NCI-H82 treated with DMSO at 0.1 percent for 48 hours (cell line): Measurements from ENCODE around the gene PPP1R1A.

Source experiments
- DNase-seq: peaks from one replicate; lab custom pipeline; 2025; ENCODE audit not compliant: unreplicated experiment; lab: John Stamatoyannopoulos, UW

The PPP1R1A gene, protein sequence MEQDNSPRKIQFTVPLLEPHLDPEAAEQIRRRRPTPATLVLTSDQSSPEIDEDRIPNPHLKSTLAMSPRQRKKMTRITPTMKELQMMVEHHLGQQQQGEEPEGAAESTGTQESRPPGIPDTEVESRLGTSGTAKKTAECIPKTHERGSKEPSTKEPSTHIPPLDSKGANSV

DNA sequence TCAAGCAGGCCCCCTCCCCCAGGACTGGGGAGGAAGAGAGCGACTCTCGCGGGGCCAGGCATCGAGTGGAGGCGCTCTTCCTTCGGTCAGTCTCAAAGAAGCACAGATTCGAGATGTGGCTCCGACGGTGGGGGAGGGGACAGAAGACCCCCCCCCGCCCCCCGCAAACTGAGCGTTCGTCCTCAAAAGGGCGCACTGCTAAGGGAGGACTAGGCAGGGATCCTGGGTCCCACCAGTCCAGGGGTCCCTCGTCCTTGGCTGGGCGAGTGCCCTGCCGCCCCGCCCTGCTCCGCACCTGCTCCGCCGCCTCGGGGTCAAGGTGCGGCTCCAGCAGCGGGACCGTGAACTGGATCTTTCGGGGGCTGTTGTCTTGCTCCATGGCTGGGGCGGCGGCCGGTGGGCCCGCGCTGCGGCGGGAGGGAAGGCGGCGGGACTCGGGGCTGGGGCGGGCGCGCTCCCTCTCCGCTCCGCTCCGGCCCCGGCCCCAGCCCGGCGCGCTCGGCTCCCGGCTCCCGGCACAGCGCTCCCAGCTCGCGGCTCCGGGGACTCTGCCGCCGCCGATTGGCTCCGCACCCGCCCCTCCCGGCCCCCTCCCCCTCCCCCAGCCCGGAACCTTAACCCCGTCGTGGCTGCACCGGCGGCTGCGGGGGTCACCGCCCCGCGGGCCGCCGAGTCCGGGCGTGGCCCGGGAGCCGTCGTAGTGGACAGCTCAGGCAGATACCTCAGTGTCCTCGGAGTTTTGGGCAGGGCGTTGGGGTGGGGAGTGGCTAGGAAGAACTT is at the start of gene PPP1R1A:
Gene PPP1R1A, minus strand, starts transcription at position 550 of the 780 bp plus-strand sequence. Its CDS starts 171 bp downstream, at position 379.
- DNase-seq = no peak

DNA sequence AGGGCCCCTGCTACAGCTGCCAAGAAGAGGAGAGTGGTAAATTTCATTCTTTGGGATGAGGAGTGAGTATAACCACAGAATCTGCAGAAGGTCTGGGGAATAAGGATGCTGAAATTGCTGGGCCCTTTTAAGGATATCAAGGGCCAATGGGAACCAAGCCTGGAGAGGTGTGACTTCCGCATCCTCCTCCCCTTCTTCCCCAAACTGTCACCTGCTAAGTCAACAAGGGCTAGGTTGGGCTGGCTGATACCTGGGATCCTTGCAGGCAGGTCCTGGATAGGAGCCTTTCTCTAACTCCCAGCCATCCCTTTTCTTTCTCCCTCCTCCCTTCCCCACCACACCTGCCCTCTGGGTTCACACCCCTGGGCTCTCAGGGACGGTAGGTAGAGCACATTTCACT is 46.3 kb upstream of the PPP1R1A start, which contains the start of gene LACRT:
Gene LACRT, minus strand, starts transcription at position 101 of the 400 bp plus-strand sequence. Its CDS starts 54 bp downstream, at position 47.
- no peak for DNase-seq

DNA sequence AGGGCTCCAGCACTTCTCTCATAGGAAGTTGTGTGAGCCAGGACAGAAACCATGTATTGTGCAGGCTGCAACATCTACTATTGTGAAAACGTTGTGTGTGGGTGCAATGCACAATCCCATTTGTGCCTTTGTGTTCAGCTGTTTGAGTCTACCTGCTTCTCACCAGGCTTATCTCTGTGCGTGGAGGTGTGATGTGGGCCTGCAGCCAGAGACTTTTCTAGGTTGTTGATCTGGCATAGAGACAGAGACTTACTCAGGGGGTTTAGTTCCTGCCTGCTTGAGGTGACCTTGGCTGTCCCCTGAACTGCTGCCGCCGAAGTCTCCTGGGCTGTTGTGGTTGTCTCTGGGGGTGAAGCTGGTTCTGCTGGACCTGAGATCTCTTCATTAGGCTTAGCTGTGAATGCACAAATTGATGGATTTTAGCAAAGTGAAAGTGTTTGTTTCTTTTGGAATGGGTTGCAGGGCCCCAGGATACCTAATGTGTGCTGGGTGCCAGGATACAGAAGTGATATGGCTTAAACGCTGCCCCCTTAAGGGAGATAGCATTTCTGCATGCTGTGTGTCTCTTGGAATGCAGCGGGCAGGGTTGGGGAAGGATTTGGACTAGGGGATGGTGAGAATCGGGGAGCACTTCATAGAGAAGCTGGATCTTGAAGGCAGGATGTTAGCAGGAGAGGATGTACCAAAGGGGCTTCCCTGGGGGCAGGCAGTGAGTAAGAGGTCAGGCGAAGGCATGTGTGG is 43.7 kb upstream of the PPP1R1A start:
- DNase-seq = no peak

DNA sequence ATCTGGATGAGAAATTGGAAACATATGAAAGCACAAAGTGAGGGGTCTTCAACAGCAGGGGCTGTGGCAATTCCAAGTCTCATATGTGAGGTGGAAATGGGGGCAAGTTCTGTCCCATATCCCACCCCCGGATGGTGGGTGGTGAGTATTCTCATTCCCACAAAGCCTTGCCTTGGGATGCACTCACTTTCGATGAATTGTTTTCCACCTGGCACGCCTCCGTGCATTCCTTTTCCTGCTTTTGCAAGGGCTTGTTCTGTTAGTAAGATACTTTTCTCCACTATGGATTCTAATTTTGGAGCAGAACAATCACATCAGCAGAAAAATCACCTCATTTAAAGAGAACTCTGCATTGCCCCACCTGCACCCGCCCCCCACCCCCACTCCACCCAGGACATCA is 43.1 kb upstream of the PPP1R1A start:
- no peak for DNase-seq

DNA sequence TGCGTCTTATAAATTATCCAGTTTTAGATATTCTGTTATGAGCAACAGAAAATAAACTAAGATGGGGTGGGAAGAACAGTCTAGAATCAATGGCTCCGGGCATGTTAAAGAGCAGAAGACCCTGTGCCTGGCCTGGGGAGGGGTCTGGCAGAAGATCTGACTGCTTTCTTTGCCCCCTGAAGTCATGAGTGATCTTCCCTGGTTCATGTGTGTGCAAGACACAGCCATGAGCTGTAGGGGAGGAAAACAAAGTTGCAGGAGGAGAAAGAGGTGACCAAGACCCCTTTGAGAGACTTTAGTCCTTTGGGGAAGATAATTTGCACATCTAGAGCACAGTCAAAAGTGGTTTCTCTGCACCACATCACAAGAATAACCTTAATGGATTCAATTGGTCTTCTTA is 41.5 kb upstream of the PPP1R1A start:
- DNase-seq = no peak

DNA sequence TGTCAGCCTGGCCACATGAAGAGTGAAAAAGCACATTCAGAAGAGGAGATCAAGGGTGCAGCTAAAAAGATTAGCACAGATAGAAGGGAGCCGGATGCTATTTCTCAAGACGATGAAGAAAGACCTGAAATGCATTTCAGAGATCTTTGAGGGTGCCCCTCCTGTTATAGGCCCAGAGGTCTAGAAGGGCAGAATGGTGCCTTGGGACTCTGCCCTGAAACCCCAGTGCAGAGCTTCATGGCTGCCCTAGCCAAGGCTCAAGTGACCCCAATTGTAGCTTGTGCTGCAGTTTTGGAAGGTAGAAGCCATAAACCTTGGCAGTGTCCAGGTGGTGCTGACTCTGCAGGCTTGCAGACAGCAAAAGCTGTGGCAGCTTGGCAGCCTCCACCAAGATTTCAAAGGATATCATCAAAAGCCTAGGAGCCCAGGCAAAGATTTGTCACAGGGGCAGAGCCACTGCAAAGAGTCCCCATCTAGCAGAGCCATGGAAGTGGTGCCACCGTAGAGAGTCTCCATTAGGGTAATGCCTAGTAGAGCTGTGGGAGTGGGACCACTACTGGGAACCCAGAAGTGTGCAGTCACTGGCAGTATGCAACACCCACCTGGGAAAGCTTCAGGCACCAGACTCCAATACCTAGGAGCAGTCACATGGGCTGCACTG is 39.9 kb upstream of the PPP1R1A start:
- DNase-seq = no peak

DNA sequence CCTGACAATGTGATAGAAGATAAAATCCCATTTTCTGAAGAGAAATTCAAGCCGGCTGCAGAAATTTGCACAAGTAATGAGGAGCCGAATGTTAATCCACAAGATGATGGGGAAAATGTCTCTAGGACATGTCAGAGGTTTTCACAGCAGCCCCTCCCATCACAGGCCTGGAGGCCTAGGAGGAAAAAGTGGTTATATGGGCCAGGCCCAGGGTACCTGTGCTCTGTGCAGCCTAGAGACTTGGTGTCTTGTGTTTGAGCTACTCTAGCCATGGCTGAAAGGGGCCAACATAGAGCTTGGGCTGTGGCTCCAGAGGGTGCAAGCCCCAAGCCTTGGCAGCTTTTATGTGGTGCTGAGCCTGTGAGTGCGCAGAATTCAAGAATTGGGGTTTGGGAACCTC is 38.8 kb upstream of the PPP1R1A start:
- no peak for DNase-seq

DNA sequence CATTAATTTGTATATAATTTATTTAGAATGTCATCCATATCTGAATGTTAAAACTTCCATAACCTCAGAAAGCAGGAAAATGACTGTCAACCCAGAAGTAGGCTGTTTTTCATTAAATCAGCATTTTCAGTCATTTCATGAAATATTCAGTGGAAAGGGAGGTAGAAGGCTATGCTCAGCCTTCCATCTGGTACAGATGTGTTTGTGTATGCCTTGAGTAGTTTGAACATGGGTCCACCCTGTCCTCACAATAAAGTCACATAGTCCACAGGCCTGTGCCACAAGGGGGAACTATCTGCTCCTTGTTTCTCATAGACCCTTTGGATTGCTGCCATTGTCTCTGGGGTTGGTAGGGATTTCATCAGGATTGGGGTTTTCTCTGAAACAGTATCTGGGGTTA is 37.1 kb upstream of the PPP1R1A start:
- no peak for DNase-seq

DNA sequence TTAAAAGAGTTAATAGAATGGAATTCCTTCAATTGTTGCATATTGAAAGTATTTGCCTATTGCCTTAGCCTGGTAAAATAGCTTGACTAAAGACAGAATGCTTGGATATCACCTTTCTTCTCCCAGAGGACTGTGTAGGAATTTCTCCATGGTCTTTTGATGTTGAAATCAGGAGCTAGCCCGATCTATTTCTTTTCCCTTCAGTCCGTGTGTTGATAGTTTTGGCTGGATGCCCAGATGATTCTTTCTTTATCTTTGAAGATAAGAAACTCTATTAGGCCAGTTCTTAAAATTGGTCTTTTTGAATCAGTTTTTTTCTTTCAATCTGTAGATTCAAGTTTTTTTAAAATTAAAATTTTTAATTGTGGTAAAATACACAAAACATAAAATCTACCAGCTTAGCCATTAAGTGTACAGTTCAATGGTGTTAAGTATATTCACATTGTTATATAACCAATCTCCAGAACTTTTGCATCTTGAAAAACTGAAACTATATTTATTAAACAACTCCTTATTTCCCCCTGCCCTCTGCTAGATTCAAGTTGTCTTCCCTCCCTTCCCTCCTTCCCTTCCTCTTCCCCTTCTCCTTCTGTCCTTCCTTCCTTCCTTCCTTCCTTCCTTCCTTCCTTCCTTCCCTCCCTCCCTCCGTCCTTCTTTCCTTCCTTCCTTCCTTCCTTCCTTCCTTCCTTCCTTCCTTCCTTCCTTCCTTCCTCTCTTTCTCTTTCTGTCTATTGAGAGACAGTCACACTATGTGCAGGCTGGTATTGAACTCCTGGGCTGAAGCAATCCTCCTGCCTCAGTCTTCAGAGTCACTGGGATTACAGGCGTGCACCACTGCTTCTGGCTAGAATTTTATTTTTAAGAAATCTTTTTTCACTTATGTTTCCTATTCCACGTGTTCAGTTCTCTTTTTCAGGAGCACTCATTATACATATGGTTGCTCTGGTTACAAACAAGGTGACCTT is 36.1 kb upstream of the PPP1R1A start:
- DNase-seq = no peak

DNA sequence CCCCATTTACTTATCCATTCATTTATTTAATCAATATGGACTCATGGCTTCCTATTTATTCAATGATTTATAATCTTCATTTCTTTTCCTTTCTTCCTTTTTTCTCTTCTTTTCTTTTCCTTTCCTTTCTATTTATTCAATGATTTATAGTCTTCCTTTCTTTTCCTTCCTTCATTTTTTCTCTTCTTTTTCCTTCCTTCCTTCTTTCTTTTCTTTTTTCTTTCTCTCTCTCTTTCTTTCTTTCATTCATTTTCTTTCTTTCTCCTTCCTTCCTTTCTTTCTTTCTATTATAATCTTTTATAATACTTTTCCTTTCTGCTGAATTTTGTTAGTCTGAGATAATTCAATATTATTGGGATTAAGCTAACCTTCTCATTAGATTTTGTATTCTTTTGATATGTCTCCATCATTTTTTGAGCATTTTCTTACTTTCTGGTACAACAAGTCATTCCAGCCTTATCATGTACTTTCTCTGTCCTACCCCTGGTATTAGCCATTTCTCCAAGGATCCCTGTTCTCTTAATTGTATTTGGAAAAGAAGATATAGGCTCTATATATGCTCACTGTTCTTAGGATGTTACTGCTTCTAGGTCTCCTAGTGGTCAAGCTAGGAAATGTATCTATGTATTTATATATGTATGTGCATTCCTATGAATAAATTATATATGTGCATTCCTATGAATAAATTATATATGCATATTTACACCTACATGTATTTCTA is 34.2 kb upstream of the PPP1R1A start:
- no peak for DNase-seq

DNA sequence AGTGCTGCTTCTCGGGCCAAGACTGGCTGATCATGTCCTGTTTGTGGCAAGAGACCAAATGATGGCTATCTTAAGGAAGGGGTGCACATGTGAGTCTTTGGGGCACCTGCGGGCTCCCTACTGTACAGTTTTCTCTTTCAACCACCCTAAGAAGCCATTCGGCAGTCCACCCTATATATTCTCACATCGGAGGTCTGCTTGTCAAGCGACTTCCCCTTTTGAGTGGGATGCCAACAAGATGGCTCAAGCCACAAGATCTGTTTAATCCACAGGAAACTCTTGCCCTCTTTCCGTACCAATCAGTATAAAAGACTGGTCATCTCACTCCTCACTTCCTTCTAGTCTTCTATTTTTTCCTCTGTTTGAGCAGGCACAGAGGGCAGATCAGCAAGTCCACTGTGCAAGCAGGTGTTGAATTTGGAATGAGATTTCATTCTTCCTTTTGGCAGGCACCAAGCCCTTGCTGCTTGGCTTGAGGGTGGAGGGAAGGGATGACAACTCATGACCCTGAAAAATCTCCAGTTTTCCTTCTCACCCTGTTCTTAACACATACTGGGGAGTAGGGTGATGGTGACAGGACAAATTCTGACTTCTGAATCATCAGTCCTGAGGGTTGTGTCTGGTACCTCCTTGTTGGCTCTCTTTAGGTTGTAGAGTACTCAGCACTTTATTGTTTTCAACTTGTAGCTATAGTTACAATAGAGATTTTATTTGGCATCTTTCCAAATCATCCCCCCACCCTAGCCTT is 28.6 kb upstream of the PPP1R1A start:
- no peak for DNase-seq

DNA sequence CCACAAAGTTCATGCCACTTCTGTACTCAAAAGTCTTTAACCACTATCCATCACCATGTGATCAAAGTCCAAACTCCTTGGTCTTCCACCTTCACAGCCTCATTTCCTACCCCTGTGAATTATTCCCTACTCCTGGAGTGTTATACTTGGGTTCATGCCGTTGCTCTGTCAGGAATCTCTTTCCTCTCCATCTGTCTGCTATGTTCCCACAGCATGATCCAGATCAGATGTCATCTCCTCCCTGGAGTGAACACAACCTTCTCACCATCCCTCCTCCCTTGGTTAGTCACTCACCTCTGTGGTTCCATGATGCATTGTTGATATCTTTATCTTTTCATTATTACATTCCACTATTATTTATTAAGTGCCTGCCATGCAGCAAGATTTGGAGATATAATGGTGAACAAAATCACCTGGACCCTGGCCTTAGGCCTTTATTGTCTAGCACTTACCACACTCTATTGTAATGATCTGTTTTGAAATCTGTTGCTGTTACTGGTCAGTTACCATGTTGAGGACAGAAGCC is 23.8 kb upstream of the PPP1R1A start:
- DNase-seq = no peak

DNA sequence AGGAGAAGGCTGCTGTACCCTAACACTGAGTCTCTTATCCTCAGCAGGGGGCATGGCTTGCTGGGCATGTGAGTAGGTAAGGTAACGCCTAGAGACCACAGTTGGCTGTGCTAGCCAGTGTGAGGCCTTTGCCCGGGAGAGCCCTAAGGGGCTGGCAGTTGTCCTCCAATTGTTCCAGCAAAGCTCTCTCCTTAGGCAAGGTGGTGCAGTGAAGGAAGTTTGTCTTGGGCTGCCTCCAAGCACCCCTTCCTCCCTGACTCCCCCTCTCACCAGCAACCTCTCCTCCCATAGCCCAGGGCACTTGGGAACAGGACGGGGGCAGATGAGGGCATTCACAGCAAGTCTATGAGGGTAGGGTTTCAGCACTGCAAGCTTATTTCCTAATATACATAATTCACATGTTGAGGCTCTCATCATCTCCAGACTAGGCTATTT is 23.3 kb upstream of the PPP1R1A start:
- no peak for DNase-seq

DNA sequence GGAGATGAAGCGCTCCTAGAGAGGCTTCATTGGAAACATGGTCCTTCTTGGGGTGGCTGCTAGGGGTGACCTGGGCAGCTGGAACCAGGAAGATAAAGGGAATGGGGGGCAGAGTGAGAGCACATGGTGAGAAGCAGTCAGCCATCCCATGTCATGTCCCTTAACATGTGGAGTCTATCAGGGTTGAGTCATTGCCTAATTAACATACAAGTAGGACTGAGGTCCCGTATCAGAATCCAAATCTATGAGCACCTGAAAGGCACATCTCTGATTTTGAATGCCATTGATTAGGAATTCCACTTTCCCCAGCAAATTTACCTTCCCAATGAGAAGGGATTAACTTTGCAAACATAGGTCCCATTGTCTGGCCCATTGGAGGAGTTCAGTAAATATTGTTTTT is 20.3 kb upstream of the PPP1R1A start:
- DNase-seq = no peak

DNA sequence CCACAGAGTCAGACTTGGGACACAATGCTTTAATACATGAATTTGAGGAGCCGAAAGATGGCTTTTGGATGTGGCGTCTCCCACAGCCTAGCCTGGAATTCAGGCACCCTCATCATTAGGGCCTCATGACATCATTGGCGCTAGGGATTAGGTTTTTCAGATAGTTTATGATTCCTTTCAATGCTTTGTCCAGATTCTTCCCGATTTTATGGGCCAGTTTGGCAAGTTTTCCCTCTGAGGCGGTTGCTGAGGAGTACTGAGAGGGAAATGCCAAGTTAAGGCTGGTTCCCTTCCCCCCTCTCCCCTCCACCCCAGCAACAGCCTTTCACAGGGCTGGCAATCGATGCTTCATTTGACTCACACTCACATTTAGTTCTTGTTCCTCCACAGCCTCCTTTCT is 19.7 kb upstream of the PPP1R1A start:
- DNase-seq = no peak

DNA sequence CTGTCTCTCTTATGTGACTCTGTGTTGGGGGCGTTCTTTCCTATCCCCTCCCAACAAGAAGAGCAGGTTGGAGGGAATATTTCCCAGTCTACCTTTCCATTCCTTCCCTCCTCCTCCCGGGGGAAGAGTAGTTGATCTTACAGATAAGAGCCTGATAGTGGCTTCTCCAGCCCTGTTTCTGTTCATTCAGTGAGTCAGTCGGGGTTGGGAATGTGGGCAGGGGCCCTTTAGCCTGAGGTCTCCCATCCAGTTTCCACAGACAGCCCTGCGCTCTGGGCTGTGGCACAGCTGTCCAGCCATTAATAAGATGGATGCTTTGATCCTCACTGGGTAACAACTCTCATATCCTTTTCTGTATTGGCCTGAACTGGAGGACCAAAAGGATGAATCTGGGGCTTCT is 18.1 kb upstream of the PPP1R1A start:
- no peak for DNase-seq

DNA sequence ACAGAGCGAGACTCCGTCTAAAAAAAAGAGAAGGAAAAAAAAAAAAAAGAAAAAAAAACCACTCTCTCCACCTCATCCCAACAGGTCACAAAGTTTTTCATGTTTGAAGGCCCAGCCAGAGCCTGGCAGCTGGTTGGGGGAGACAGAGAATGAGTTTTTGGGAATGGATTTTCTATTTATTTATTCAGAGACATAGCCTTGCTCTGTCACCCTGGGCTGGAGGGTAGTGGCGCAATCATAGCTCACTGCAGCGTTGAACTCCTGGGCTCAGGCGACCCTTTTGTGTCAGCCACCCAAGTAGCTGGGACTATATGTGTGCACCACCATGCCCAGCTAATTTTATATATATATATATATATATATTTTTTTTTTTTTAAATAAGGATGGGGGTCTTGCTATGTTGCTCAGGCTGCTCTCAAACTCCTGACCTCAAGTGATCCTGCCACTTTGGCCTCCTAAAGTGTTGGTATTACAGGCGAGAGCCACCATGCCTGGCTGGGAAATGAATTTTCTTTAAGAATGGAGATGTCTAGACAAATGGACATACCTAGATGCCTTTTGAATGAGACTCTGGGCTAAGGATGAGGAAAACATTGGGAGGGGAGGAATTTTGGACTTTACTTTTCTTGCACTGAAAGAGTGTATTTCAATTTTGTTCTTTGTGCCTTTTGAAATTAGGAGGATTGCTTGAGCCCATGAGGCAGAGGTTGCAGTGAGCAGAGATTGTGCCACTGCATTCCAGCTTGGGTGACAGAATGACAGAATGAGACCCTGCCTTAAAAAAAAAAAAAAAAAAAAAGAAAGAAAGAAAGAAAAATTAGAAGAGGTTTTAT is 16.9 kb upstream of the PPP1R1A start:
- DNase-seq = no peak

DNA sequence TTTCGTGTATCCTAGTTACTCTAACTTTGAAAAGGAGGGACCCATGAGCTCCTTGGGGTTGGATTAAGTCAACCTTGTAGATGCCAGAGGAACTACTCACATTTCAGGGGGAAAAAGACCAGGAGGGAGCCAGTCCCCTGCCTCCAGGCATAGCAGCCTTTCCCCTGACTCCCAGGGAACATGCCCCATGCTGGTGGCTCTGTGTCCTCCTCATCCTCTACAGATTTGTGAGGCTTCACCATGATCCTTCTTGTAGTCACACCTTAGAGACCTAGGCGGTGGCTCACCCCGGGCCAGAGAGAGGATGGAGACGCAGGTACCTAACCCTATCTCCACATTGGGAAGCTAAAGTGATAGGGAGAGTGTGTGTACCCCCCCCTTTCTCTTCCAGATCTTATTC is 16.0 kb upstream of the PPP1R1A start:
- DNase-seq = no peak
